ENCODE results near the gene PITPNC1.

Gene PITPNC1

GRCh38 chr17:67442787-67443624 is 65.9 kb downstream of the PITPNC1 start:
- H3K4me1 ChIP-seq (ENCODE audit: control insufficient read depth, insufficient read depth, low read length, unreplicated experiment) = peaks cover 14% of the 10 kb centered on the region

GRCh38 chr17:67443931-67444595 is 67.0 kb downstream of the PITPNC1 start:
- Histone ChIP-seq H3K36me3 (ENCODE audit: insufficient read depth, low read length) (no peaks in the 10 kb centered on the region), H2AFZ (ENCODE audit: low read length, unreplicated experiment) (no peak overlapping the region), H3K27ac (ENCODE audit: low read depth, low read length) (no peak overlapping the region), H3K4me1 (ENCODE audit: control insufficient read depth, insufficient read depth, low read length, unreplicated experiment) (peaks cover 14% of the 10 kb centered on the region), H3K79me2 (ENCODE audit: control insufficient read depth, insufficient read depth, low read length, unreplicated experiment) (no peaks in the 10 kb centered on the region), H3K27me3 (ENCODE audit: insufficient read depth, low read length) (no peaks in the 10 kb centered on the region), H3K4me3 (ENCODE audit: low read depth, low read length) (no peak overlapping the region)

More at GRCh38 chr17:67442787-67443624, 65.9 kb downstream of the PITPNC1 start:
- H3K27me3 ChIP-seq (ENCODE audit: insufficient read depth, low read length) = no peaks in the 10 kb centered on the region
- H2AFZ ChIP-seq (ENCODE audit: low read length, unreplicated experiment) = no peak overlapping the region
- no peaks in the 10 kb centered on the region for H3K36me3 ChIP-seq (ENCODE audit: insufficient read depth, low read length)
- no peak overlapping the region for H3K27ac ChIP-seq (ENCODE audit: low read depth, low read length)
- no peaks in the 10 kb centered on the region for H3K79me2 ChIP-seq (ENCODE audit: control insufficient read depth, insufficient read depth, low read length, unreplicated experiment)
- no peak overlapping the region for H3K4me3 ChIP-seq (ENCODE audit: low read depth, low read length)

GRCh38 chr17:67448449-67448848 is 71.4 kb downstream of the PITPNC1 start:
- H3K4me1 ChIP-seq (ENCODE audit: control insufficient read depth, insufficient read depth, low read length, unreplicated experiment) = no peaks in the 10 kb centered on the region
- H3K27ac ChIP-seq (ENCODE audit: low read depth, low read length) = no peak overlapping the region
- no peak overlapping the region for H3K4me3 ChIP-seq (ENCODE audit: low read depth, low read length)
- no peaks in the 10 kb centered on the region for H3K79me2 ChIP-seq (ENCODE audit: control insufficient read depth, insufficient read depth, low read length, unreplicated experiment)
- H2AFZ ChIP-seq (ENCODE audit: low read length, unreplicated experiment) = no peak overlapping the region
- H3K27me3 ChIP-seq (ENCODE audit: insufficient read depth, low read length) = no peaks in the 10 kb centered on the region
- H3K36me3 ChIP-seq (ENCODE audit: insufficient read depth, low read length) = no peaks in the 10 kb centered on the region

GRCh38 chr17:67449065-67449464 is 72.0 kb downstream of the PITPNC1 start:
- H3K27ac ChIP-seq (ENCODE audit: low read depth, low read length) = no peak overlapping the region
- no peaks in the 10 kb centered on the region for H3K36me3 ChIP-seq (ENCODE audit: insufficient read depth, low read length)
- no peaks in the 10 kb centered on the region for H3K79me2 ChIP-seq (ENCODE audit: control insufficient read depth, insufficient read depth, low read length, unreplicated experiment)

GRCh38 chr17:67449845-67450755 is 73.0 kb downstream of the PITPNC1 start:
- no peak overlapping the region for H3K4me3 ChIP-seq (ENCODE audit: low read depth, low read length)
- no peaks in the 10 kb centered on the region for H3K79me2 ChIP-seq (ENCODE audit: control insufficient read depth, insufficient read depth, low read length, unreplicated experiment)
- H3K27ac ChIP-seq (ENCODE audit: low read depth, low read length) = no peak overlapping the region
- no peak overlapping the region for H2AFZ ChIP-seq (ENCODE audit: low read length, unreplicated experiment)
- H3K4me1 ChIP-seq (ENCODE audit: control insufficient read depth, insufficient read depth, low read length, unreplicated experiment) = no peaks in the 10 kb centered on the region
- no peaks in the 10 kb centered on the region for H3K27me3 ChIP-seq (ENCODE audit: insufficient read depth, low read length)
- H3K36me3 ChIP-seq (ENCODE audit: insufficient read depth, low read length) = no peaks in the 10 kb centered on the region

More at GRCh38 chr17:67449065-67449464, 72.0 kb downstream of the PITPNC1 start:
- no peaks in the 10 kb centered on the region for H3K4me1 ChIP-seq (ENCODE audit: control insufficient read depth, insufficient read depth, low read length, unreplicated experiment)
- H2AFZ ChIP-seq (ENCODE audit: low read length, unreplicated experiment) = no peak overlapping the region
- H3K27me3 ChIP-seq (ENCODE audit: insufficient read depth, low read length) = no peaks in the 10 kb centered on the region
- H3K4me3 ChIP-seq (ENCODE audit: low read depth, low read length) = no peak overlapping the region

GRCh38 chr17:67452681-67453554 is 75.8 kb downstream of the PITPNC1 start:
- Histone ChIP-seq H3K79me2 (ENCODE audit: control insufficient read depth, insufficient read depth, low read length, unreplicated experiment) (no peaks in the 10 kb centered on the region), H3K27me3 (ENCODE audit: insufficient read depth, low read length) (no peaks in the 10 kb centered on the region), H3K4me1 (ENCODE audit: control insufficient read depth, insufficient read depth, low read length, unreplicated experiment) (no peaks in the 10 kb centered on the region), H3K4me3 (ENCODE audit: low read depth, low read length) (no peak overlapping the region), H3K36me3 (ENCODE audit: insufficient read depth, low read length) (no peaks in the 10 kb centered on the region), H2AFZ (ENCODE audit: low read length, unreplicated experiment) (no peak overlapping the region), H3K27ac (ENCODE audit: low read depth, low read length) (no peak overlapping the region)

- Histone ChIP-seq H3K27ac (ENCODE audit: low read depth, low read length) (no peak overlapping the region), H3K27me3 (ENCODE audit: insufficient read depth, low read length) (no peaks in the 10 kb centered on the region), H3K36me3 (ENCODE audit: insufficient read depth, low read length) (no peaks in the 10 kb centered on the region), H3K4me3 (ENCODE audit: low read depth, low read length) (no peak overlapping the region), H3K79me2 (ENCODE audit: control insufficient read depth, insufficient read depth, low read length, unreplicated experiment) (no peaks in the 10 kb centered on the region), H3K4me1 (ENCODE audit: control insufficient read depth, insufficient read depth, low read length, unreplicated experiment) (no peaks in the 10 kb centered on the region), H2AFZ (ENCODE audit: low read length, unreplicated experiment) (peak overlapping the region; percentile 81)
Measured at GRCh38 chr17:67456103-67456502, 79.0 kb downstream of the PITPNC1 start.

GRCh38 chr17:67456889-67457288 is 79.8 kb downstream of the PITPNC1 start:
- H3K79me2 ChIP-seq (ENCODE audit: control insufficient read depth, insufficient read depth, low read length, unreplicated experiment) = no peaks in the 10 kb centered on the region
- H3K4me1 ChIP-seq (ENCODE audit: control insufficient read depth, insufficient read depth, low read length, unreplicated experiment) = no peaks in the 10 kb centered on the region
- H3K4me3 ChIP-seq (ENCODE audit: low read depth, low read length) = no peak overlapping the region
- H2AFZ ChIP-seq (ENCODE audit: low read length, unreplicated experiment) = no peak overlapping the region
- no peak overlapping the region for H3K27ac ChIP-seq (ENCODE audit: low read depth, low read length)
- no peaks in the 10 kb centered on the region for H3K36me3 ChIP-seq (ENCODE audit: insufficient read depth, low read length)
- no peaks in the 10 kb centered on the region for H3K27me3 ChIP-seq (ENCODE audit: insufficient read depth, low read length)

GRCh38 chr17:67458203-67458602 is 81.1 kb downstream of the PITPNC1 start:
- no peaks in the 10 kb centered on the region for H3K79me2 ChIP-seq (ENCODE audit: control insufficient read depth, insufficient read depth, low read length, unreplicated experiment)

GRCh38 chr17:67459985-67460384 is 82.9 kb downstream of the PITPNC1 start:
- Histone ChIP-seq H3K79me2 (ENCODE audit: control insufficient read depth, insufficient read depth, low read length, unreplicated experiment) (no peaks in the 10 kb centered on the region), H3K4me3 (ENCODE audit: low read depth, low read length) (no peak overlapping the region), H3K36me3 (ENCODE audit: insufficient read depth, low read length) (no peaks in the 10 kb centered on the region), H3K27me3 (ENCODE audit: insufficient read depth, low read length) (no peaks in the 10 kb centered on the region), H3K27ac (ENCODE audit: low read depth, low read length) (no peak overlapping the region), H2AFZ (ENCODE audit: low read length, unreplicated experiment) (no peak overlapping the region), H3K4me1 (ENCODE audit: control insufficient read depth, insufficient read depth, low read length, unreplicated experiment) (no peaks in the 10 kb centered on the region)

More at GRCh38 chr17:67458203-67458602, 81.1 kb downstream of the PITPNC1 start:
- no peaks in the 10 kb centered on the region for H3K36me3 ChIP-seq (ENCODE audit: insufficient read depth, low read length)
- no peak overlapping the region for H3K4me3 ChIP-seq (ENCODE audit: low read depth, low read length)
- H3K4me1 ChIP-seq (ENCODE audit: control insufficient read depth, insufficient read depth, low read length, unreplicated experiment) = no peaks in the 10 kb centered on the region
- no peak overlapping the region for H3K27ac ChIP-seq (ENCODE audit: low read depth, low read length)
- H2AFZ ChIP-seq (ENCODE audit: low read length, unreplicated experiment) = no peak overlapping the region
- no peaks in the 10 kb centered on the region for H3K27me3 ChIP-seq (ENCODE audit: insufficient read depth, low read length)

All from ACC112 (cell line).